PC-3 (cell line): ENCODE measurements around the gene GIGYF2.

Experiments used
- CTCF ChIP-seq: fragments of 300-600 bp; sonication (generic); conservative IDR thresholded peaks from 2 replicates; pipeline ENCODE4 v1.5.1; 2017; ENCODE audit warnings: antibody characterized with exemption, low read depth, mild to moderate bottlenecking, low read length
- EZH2 ChIP-seq: fragments of 300-600 bp; sonication (generic); IDR thresholded peaks from one replicate; pipeline ENCODE4 v1.6.1; 2017; ENCODE audit warnings: antibody characterized with exemption, mild to moderate bottlenecking, low read length; ENCODE audit not compliant: unreplicated experiment
- EZH2phosphoT487 ChIP-seq: fragments of 300-600 bp; sonication (generic); IDR thresholded peaks from 2 replicates; pipeline ENCODE4 v1.6.1; 2018; ENCODE audit warnings: mild to moderate bottlenecking, antibody characterized with exemption, low read length, borderline replicate concordance

GRCh38 chr2:232672588-232672987 is 24.5 kb upstream of the GIGYF2 start:
- TF ChIP-seq CTCF (no peak), EZH2 (no peak), EZH2phosphoT487 (no peak)
